ENCODE measurements around the gene CERCAM.

DNA sequence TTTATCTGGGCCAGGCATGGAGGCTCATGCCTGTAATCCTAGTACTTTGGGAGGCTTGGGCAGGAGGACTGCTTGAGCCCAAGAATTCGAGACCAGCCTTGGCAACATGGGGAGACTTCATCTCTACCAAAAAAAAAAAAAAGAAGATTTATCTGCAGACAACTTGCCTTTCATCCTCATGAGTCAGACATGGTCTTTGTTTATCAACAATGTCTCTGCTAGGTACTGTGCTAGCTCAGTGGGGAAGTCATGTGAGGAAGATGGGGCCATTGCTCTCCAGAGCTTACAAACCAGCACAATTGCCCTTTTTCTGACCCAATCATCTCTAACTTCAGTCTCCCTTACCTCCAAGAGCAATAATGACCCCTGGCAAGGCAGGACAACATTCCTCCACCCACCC lies 47.9 kb upstream of the CERCAM start:
- TF ChIP-seq, protein P1, sequence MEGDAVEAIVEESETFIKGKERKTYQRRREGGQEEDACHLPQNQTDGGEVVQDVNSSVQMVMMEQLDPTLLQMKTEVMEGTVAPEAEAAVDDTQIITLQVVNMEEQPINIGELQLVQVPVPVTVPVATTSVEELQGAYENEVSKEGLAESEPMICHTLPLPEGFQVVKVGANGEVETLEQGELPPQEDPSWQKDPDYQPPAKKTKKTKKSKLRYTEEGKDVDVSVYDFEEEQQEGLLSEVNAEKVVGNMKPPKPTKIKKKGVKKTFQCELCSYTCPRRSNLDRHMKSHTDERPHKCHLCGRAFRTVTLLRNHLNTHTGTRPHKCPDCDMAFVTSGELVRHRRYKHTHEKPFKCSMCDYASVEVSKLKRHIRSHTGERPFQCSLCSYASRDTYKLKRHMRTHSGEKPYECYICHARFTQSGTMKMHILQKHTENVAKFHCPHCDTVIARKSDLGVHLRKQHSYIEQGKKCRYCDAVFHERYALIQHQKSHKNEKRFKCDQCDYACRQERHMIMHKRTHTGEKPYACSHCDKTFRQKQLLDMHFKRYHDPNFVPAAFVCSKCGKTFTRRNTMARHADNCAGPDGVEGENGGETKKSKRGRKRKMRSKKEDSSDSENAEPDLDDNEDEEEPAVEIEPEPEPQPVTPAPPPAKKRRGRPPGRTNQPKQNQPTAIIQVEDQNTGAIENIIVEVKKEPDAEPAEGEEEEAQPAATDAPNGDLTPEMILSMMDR (IDR thresholded peaks at IDR 0.05): no peak
- TF ChIP-seq POLR2AphosphoS5 (IDR thresholded peaks at IDR 0.05): no peak

All from breast epithelium (tissue), 3 donors.